Esophagus squamous epithelium (tissue), 5 donors: ENCODE data around the gene C1QTNF9B. TPM values are rescaled to one million over a fixed set of nuclear protein-coding genes. Genes with fewer than 3 reads are reported as not detected.
"Not testable (repeated sequence)": the region's sequence is repeated elsewhere in the genome, so short reads cannot be mapped to it uniquely, and the experiment has no call there.

ENCODE experiments used
- DNase-seq: peaks from one replicate; lab custom pipeline; 2025; lab: John Stamatoyannopoulos, UW
- H3K27ac ChIP-seq, 4 donors: fragments of 200-600 bp; sonication (generic); one replicate each; pipeline ENCODE4 v1.5.1; 2016 to 2019; ENCODE audit warnings: mild to moderate bottlenecking in 1 of 4
- H3K27me3 ChIP-seq, 4 donors: fragments of 200-600 bp; sonication (generic); 1 replicate in 3 of 4; 2 replicates in 1 of 4; pipeline versions ENCODE4 v1.5.1 to v1.6.0; 2017 to 2021; ENCODE audit warnings: antibody characterized with exemption in 1 of 4
- H3K36me3 ChIP-seq, 3 donors: fragments of 200-600 bp; sonication (generic); one replicate each; pipeline ENCODE4 v1.5.1; 2016 to 2019
- H3K4me1 ChIP-seq, 3 donors: fragments of 200-600 bp; sonication (generic); one replicate each; pipeline ENCODE4 v1.5.1; 2017 to 2019
- H3K4me3 ChIP-seq, 4 donors: fragments of 200-600 bp; sonication (generic); 1 replicate in 3 of 4; 2 replicates in 1 of 4; pipeline ENCODE4 v1.5.1; 2016 to 2019; ENCODE audit warnings: mild to moderate bottlenecking in 2 of 4, moderate library complexity in 1 of 4
- H3K9me3 ChIP-seq, 3 donors: fragments of 200-600 bp; sonication (generic); one replicate each; pipeline ENCODE4 v1.5.1; 2016 to 2019
- CTCF ChIP-seq, 6 experiments: fragments of 450-650 bp in 4 of 6; fragments of 200-600 bp in 2 of 6; sonication (generic) in 2 of 6; IDR thresholded peaks; one replicate each; pipeline ENCODE4 v1.5.1; 2016 to 2019; ENCODE audit warnings: antibody characterized with exemption in 6 of 6, mild to moderate bottlenecking in 4 of 6, moderate library complexity in 4 of 6
- POLR2A ChIP-seq, 4 donors: fragments of 450-650 bp; IDR thresholded peaks; one replicate each; pipeline ENCODE4 v1.6.1; 2017; ENCODE audit warnings: antibody characterized with exemption in 4 of 4, mild to moderate bottlenecking in 4 of 4, moderate library complexity in 3 of 4
- WGBS, 2 donors: methylation state at CpG; one replicate each; pipeline ENCODE4 v1.1.5; 2018; 5-methylcytosine and 5-hydroxymethylcytosine counted together
- intact Hi-C: fragments of 100-400 bp; cut with DNase I; formaldehyde crosslinking; loops from one replicate; pipeline ENCODE4 v1.15.0; 2022
- total RNA-seq, 4 donors: library from RNA; depleted of rRNA; stranded (reverse); fragments of >200 nt; gene quantifications; one replicate each; pipeline ENCODE4 v1.1.0, GENCODE V29; 2016
- donor health status: DM: yes; HTN: yes; CAD: no.

C1QTNF9B gene
- total RNA-seq = not detected

GRCh38 chr13:23897452-23897919 lies at the start of gene C1QTNF9B:
Gene C1QTNF9B (minus strand): TSS chr13:23897502.
- Histone ChIP-seq H3K27me3 (peaks cover 0 to 17% (median 0%) of the 10 kb centered on the region in 4 donors), H3K27ac (peak within 1 kb of the TSS in 1 of 4 donors; percentile 21)
- 73 to 76% methylated on average over 3 of the region's 3 CpGs for WGBS, 2 donors

GRCh38 chr13:23946900-23947299 lies 49.6 kb upstream of the C1QTNF9B start:
- 84% methylated on average over 6 of the region's 8 CpGs; no CpG with 5 or more reads in 1 of the 2 donors for WGBS, 2 donors
- intact Hi-C loops = no loop called here

More at GRCh38 chr13:23897452-23897919, at the start of gene C1QTNF9B:
- DNase-seq, H3K36me3 ChIP-seq, intact Hi-C loops, H3K9me3 ChIP-seq, H3K4me3 ChIP-seq, H3K4me1 ChIP-seq: not testable (repeated sequence)

GRCh38 chr13:23946067-23946466 lies 48.8 kb upstream of the C1QTNF9B start:
- DNase-seq = no peak
- Histone ChIP-seq H3K9me3 (no peaks in the 10 kb centered on the region), H3K27ac (no peak overlapping the region), H3K4me3 (no peak overlapping the region), H3K4me1 (peaks cover 5 to 35% (median 11%) of the 10 kb centered on the region in 3 donors), H3K36me3 (no peaks in the 10 kb centered on the region), H3K27me3 (peaks cover 0 to 22% (median 0%) of the 10 kb centered on the region in 4 donors)
- TF ChIP-seq CTCF (IDR thresholded peaks at IDR 0.05) (no peak), POLR2A (IDR thresholded peaks at IDR 0.05) (no peak)
- intact Hi-C loops = no loop called here
- WGBS, 2 donors = 81 to 86% methylated on average over 15 to 16 of the region's 19 CpGs

More at GRCh38 chr13:23946900-23947299, 49.6 kb upstream of the C1QTNF9B start:
- Histone ChIP-seq H3K36me3 (no peaks in the 10 kb centered on the region), H3K27ac (no peak overlapping the region), H3K4me1 (peaks cover 5 to 32% (median 11%) of the 10 kb centered on the region in 3 donors), H3K9me3 (no peaks in the 10 kb centered on the region), H3K27me3 (peaks cover 0 to 22% (median 0%) of the 10 kb centered on the region in 4 donors), H3K4me3 (no peak overlapping the region)
- no peak for DNase-seq
- no peak for TF ChIP-seq CTCF (IDR thresholded peaks at IDR 0.05)

GRCh38 chr13:23945612-23946011 lies 48.3 kb upstream of the C1QTNF9B start:
- TF ChIP-seq POLR2A (IDR thresholded peaks at IDR 0.05) (no peak), CTCF (IDR thresholded peaks at IDR 0.05) (no peak)
- WGBS, 2 donors = 67 to 91% methylated on average over 22 to 28 of the region's 28 CpGs
- no peak overlapping the region for H3K27ac ChIP-seq
- H3K27me3 ChIP-seq = peaks cover 0 to 22% (median 0%) of the 10 kb centered on the region in 4 donors
- no peak overlapping the region for H3K4me3 ChIP-seq
- intact Hi-C loops = no loop called here
- no peak for DNase-seq
- peaks cover 5 to 39% (median 11%) of the 10 kb centered on the region in 3 donors for H3K4me1 ChIP-seq
- H3K36me3 ChIP-seq = no peaks in the 10 kb centered on the region
- no peaks in the 10 kb centered on the region for H3K9me3 ChIP-seq

GRCh38 chr13:23941211-23941610 lies 43.9 kb upstream of the C1QTNF9B start:
- H3K9me3 ChIP-seq = no peaks in the 10 kb centered on the region
- TF ChIP-seq CTCF (IDR thresholded peaks at IDR 0.05) (no peak), POLR2A (IDR thresholded peaks at IDR 0.05) (no peak)
- WGBS, 2 donors = 37 to 55% methylated on average over 3 of the region's 3 CpGs

GRCh38 chr13:23939666-23940065 lies 42.4 kb upstream of the C1QTNF9B start:
- 43 to 65% methylated on average over 3 of the region's 3 CpGs for WGBS, 2 donors
- H3K27ac ChIP-seq, H3K4me3 ChIP-seq, H3K4me1 ChIP-seq, H3K27me3 ChIP-seq, DNase-seq, H3K9me3 ChIP-seq, H3K36me3 ChIP-seq, intact Hi-C loops: not testable (repeated sequence)

More at GRCh38 chr13:23941211-23941610, 43.9 kb upstream of the C1QTNF9B start:
- H3K36me3 ChIP-seq = no peaks in the 10 kb centered on the region
- no peak overlapping the region for H3K4me3 ChIP-seq
- H3K4me1 ChIP-seq = peaks cover 0 to 9% (median 0%) of the 10 kb centered on the region in 3 donors
- H3K27ac ChIP-seq = no peak overlapping the region
- DNase-seq = no peak
- H3K27me3 ChIP-seq = peaks cover 0 to 7% (median 0%) of the 10 kb centered on the region in 4 donors
- intact Hi-C loops = no loop called here
